ENCODE results near the gene SYNDIG1.
"Not testable (repeated sequence)": the region's sequence is repeated elsewhere in the genome, so short reads cannot be mapped to it uniquely, and the experiment has no call there.

Gene SYNDIG1

DNA sequence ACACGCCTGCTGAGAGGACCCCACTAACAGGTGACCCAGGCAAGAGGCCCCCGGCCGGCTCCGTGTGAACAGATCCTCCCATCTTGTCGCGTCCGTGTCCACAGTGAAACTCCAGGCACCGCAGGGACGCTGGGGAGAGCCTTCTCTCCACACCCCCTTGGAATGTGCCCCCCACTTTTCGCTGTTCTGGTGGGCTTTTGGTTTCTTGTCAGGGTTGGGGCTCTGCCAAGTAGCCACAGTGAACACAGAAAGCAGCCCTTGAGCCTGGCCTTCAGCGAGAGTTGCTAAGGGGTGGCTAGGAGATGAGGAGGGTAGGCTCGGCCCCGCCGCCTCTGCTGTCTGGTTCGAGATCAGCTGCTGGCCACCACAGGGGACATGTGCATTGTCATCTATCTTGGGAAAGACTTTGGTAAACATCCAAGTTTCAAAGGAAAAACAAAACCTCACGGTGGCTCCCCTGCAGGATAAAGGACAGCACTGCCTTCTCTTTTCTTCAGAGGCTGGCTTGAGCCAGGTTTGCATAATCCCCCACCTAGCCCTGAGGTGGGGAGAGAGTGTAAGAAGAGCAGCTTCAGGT is 22.7 kb downstream of the SYNDIG1 start:
- no peak for DNase-seq (ENCODE audit: low read depth in 2 of 2)

- no peak for DNase-seq (ENCODE audit: low read depth in 2 of 2)
Measured at GRCh38 chr20:24492698-24493097, 23.3 kb downstream of the SYNDIG1 start.

DNA sequence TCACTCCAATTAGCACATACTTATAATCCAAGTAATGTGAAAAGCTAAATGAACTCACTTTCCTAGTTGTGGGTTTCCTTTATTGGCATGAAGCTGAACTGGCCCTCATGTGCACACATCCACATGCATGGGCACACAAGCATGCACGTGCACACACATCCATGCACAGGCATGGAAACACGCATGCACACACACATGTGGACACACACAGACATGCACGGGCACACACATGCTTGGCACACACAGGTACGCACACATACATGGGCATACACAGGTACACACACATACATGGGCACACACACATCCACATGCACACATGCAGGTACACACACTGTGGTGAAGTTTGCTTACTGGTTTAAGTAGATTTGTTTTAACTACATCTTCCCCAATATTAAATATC is 23.8 kb downstream of the SYNDIG1 start:
- DNase-seq (ENCODE audit: low read depth in 2 of 2) = no peak

DNA sequence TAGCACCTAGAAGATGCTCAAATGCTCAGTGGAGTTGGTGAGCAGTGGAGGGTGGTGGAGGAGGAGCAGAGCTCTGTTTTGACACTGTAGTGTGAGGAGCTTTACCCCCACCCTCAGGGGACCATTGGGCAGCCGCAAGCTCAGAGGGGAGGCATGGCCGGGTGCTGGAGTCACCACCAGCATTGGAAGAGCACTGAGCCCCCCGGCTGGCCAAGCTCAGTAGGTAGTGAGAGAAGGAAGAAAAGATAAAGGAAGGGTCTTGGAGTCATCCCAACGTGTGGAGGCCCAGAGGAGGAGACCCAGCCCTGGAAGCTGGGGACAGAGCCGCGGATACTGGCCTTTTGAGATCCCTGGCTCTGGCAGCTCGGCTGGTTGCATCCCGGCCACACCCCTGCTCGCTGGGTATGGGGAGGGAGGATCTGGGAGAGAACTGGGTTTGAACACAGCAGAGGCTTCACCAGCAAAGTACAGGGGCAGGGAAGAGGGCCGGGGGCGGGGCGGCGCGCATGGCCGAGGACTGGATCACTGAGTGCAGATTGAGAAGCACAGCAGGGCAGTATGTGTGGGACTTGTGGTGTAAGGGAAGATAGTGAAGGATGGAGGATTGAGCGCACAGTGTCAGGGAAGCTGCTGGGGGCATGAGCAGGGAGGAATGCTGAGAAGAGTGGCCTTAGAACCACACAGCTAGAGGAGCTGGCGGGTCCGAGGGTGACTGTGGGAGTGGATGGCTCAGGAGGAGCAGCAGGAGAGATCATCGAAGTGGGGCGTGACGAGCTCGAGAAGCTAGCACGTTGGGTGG is 24.4 kb downstream of the SYNDIG1 start:
- DNase-seq (ENCODE audit: low read depth in 2 of 2) = no peak

DNA sequence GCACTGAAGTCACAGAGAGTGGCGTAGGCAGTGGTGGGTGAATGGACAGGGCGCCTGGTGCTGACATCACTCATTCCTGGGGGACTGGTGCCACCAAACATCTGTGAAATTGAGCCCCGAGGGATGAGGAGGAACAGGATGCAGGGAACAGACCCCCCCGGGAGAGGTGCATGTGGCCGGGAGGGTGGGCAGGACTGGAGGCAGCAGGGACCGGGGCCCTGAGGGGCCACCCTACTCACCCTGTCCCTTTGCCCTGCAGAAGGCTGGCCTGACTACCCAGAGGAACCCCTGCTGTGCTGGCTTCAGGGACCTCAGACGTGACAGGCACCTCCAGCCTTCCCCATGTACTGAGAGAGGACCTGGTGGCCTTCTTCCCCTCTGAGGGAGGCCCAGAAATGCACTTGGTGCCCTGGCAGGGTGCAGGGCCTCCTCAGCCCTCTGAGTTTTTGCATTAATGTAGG is 25.1 kb downstream of the SYNDIG1 start:
- DNase-seq (ENCODE audit: low read depth in 2 of 2) = no peak

DNA sequence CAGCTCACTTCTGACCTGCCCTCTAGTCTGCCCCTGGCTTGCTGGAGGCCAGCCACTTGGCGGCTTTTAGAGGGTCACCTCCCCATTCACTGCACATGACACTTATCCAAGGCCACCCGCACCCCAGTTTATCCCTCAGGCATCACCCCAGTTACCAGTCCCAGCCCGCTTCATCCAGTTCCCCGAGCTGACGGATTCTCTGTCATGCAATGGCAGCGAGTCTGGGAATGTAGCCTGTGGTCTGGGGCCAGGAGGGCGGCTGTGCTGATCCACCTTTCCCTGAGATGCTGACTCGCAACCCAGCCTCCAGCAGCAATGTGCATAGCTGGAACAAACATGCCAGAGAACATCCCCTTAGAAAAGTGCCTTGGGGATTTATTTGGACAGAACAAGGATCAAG is 25.8 kb downstream of the SYNDIG1 start:
- DNase-seq (ENCODE audit: low read depth in 2 of 2) = no peak

DNA sequence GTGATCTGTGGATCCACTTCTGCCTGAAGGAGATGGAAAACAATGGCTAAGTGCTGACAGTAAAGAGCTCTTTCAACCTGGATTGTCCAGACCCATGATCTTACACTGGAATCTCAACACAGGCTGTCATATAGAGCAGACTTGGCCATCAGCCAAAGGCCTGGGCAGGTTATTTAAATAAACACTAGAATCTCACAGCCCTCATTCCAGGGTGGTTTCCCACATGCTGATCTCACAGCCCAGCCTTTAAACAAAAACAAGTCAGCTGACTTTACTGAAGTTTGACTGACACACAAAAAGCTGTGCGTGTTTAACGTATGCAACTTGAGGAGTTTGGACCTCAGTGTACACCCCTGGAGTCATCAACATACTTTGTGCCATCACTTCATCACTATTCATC is 28.4 kb downstream of the SYNDIG1 start:
- DNase-seq (ENCODE audit: low read depth in 2 of 2) = no peak

- DNase-seq (ENCODE audit: low read depth in 2 of 2) = no peak
Measured at GRCh38 chr20:24498641-24499040, 29.2 kb downstream of the SYNDIG1 start.

DNA sequence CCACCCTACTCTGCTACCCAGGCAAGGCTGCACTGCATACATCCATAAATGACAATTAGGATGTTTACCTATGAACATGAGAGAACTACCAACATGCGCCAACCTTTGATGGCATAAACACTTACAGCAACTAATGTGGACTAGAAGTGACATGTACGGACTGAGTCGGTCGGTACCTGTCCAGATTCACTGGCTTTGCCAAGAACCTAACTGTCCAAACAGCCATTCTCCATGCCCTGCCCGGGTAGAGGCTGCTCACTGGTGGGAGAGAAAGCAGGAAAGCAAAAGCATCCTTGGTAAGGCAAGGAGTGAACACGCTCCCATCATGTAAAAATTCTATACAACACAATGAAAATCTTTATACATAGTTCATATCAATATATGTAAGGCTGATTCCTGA is 30.0 kb downstream of the SYNDIG1 start:
- no peak for DNase-seq (ENCODE audit: low read depth in 2 of 2)

- no peak for DNase-seq (ENCODE audit: low read depth in 2 of 2)
Measured at GRCh38 chr20:24501764-24502556, 32.5 kb downstream of the SYNDIG1 start.

GRCh38 chr20:24502661-24503060 is 33.2 kb downstream of the SYNDIG1 start:
- DNase-seq (ENCODE audit: low read depth in 2 of 2) = no peak

DNA sequence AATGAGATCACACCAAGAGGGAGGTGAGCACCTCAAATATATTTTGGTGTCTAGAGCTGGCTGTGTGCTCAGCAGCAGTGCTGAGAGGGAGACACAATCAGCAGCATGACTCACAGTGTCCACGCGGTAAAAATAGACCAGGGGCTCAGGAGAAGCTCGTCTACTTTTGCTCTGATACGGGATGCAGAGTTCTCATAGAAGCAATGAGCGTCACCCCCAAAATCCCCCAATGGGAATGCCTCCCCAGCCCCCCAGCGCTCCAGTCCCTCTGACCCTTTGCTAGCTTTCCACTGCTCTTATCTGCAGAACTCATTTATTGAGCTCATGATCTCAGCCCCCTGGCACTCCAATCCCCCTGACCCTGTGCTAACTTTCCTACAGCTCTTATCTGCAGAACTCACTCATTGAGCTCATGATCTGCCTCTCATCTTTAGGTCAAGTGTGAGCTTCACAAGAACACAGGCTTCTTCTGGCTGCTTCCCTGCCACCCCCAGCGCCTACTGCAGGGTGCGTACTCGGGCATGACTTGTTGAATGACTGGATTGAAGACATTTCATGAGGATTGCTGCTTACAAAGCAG is 34.0 kb downstream of the SYNDIG1 start:
- no peak for DNase-seq (ENCODE audit: low read depth in 2 of 2)

- DNase-seq (ENCODE audit: low read depth in 2 of 2) = no peak
Measured at GRCh38 chr20:24504331-24505285, 35.2 kb downstream of the SYNDIG1 start.

GRCh38 chr20:24506146-24506545 is 36.7 kb downstream of the SYNDIG1 start:
- no peak for DNase-seq (ENCODE audit: low read depth in 2 of 2)

GRCh38 chr20:24506696-24507095 is 37.3 kb downstream of the SYNDIG1 start:
- DNase-seq (ENCODE audit: low read depth in 2 of 2) = no peak

DNA sequence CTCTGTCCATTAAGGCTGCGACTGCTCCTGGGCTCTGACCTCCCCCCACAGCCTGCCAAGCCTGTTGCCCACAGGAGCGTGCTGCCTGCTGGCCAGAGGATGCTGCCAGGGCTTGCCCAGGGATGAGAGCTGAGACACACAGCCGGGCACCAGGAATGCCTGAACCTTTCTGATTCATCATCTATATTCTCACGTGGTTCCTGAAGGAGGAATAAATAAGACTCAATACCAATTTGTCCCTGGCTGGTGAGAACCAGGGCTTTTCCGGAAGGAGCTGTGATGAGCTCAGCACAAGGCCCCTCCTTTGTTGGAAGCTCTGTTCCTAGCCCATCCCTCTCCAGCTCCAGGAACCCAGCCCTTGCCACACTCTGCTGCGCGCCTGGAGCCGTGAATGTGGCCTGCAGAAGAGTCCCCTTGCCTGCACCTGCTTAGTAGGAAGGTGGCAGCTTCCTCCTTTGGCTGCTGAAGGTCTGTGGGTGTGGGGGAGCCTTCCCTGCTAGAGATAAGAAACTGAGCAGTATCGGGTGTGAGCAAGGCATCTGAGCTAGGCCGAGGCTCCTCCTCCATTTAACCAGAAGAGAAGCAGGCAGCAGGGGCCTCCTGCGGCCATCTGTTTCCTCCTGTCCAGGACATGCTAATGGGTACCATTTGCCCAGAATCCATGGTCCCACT is 37.9 kb downstream of the SYNDIG1 start:
- DNase-seq (ENCODE audit: low read depth in 2 of 2) = no peak

DNA sequence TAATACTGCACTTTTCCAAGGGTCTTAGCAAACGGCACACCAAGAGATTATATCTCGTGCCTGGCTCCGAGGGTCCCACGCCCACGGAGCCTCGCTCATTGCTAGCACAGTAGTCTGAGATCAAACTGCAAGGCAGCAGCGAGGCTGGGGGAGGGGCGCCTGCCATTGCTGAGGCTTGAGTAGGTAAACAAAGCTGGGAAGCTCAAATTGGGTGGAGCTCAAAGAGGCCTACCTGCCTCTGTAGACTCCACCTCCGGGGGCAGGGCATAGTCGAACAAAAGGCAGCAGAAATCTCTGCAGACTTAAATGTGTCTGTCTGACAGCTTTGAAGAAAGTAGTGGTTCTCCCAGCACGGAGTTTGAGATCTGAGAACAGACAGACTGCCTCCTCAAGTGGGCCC is 43.0 kb downstream of the SYNDIG1 start:
- DNase-seq (ENCODE audit: low read depth in 2 of 2) = not testable (repeated sequence)

GRCh38 chr20:24518515-24518914 is 49.1 kb downstream of the SYNDIG1 start:
- DNase-seq (ENCODE audit: low read depth in 2 of 2) = no peak

DNA sequence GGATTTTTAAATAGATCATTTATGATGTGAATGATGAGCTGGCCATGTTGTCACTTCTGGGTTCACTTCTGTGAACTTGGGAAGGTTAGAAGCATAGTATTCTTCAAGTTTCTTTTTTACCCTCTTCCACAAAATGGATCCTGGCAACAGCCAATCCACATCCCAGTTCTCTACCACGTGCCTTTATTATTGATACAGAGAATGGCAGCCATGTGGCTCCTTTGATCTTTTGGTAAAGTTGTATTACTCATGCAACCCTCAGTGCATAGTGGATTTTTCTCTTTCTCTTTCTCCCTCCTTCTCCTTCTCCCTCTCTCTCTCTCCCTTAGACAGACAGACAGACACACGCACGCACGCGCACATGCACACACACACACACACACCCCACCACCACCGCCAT is 50.0 kb downstream of the SYNDIG1 start:
- no peak for DNase-seq (ENCODE audit: low read depth in 2 of 2)

- DNase-seq (ENCODE audit: low read depth in 2 of 2) = no peak
Measured at GRCh38 chr20:24521032-24521431, 51.6 kb downstream of the SYNDIG1 start.
